Right renal pelvis (tissue), 4 donors: ENCODE measurements around the gene FBXL20. TPM values are rescaled to one million over a fixed set of nuclear protein-coding genes. Genes with fewer than 3 reads are reported as not detected.
A peak's percentile ranks its signal among the peaks of the same experiment; 100 is the strongest.
"Not testable (repeated sequence)": the region's sequence is repeated elsewhere in the genome, so short reads cannot be mapped to it uniquely, and the experiment has no call there.

ENCODE experiments used
- DNase-seq, 4 donors: peaks; one replicate each; pipeline ENCODE4 v3.0.0-alpha.2; 2013; ENCODE audit warnings: low read depth in 4 of 4, low spot score in 3 of 4, missing footprints in 1 of 4
- polyA plus RNA-seq, 4 donors: library from polyadenylated mRNA; unstranded; fragments of 120-200 nt; gene quantifications; one replicate each; pipeline ENCODE4 v1.2.1, GENCODE V29; 2013; ENCODE audit not compliant: insufficient read length in 4 of 4

Gene FBXL20
- polyA plus RNA-seq, 4 donors: 12.7 to 14.8 (median 13.7) TPM

DNA sequence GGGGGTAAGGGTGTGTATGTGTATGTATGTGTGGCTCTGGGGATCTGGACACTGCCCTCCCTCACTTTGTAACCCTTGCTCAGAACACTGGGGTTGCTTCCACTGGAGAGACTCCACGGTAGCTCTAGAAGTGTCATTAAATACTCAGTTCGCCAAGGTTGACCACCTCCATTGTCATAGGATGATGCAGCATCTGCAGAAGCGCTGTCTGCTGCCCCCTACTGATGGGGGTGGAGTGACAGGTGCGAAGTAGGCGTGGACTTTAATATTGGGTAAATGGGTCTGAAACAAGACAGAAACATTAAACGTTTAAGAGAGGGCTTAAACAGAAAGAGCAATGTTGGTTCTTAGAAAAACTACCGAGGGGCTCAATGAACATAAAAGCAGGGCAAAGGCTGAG lies 140.1 kb downstream of the FBXL20 start:
- DNase-seq: no peak

GRCh38 chr17:39252788-39253460 lies 148.5 kb downstream of the FBXL20 start:
- DNase-seq: no peak

GRCh38 chr17:39251997-39252396 lies 149.4 kb downstream of the FBXL20 start:
- DNase-seq: no peak

DNA sequence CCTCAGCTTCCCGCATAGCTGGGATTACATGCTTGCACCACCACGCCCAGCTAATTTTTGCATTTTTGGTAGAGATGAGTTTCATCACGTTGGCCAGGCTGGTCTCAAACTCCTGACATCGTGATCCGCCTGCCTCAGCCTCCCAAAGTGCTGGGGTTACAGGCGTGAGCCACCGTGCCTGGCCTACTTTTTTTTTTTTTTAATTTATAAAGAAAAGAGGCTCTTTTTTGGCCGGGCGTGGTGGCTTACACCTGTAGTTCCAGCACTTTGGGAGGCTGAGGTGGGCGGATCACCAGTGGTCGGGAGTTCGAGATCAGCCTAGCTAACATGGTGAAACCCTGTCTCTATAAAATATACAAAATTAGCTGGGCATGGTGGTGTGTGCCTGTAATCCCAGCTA lies 151.3 kb downstream of the FBXL20 start:
- DNase-seq: not testable (repeated sequence)

GRCh38 chr17:39246274-39246673 lies 155.2 kb downstream of the FBXL20 start:
- no peak for DNase-seq

GRCh38 chr17:39244600-39245570 lies 156.5 kb downstream of the FBXL20 start:
- peak; percentile 67 to 81 (median 78) for DNase-seq

DNA sequence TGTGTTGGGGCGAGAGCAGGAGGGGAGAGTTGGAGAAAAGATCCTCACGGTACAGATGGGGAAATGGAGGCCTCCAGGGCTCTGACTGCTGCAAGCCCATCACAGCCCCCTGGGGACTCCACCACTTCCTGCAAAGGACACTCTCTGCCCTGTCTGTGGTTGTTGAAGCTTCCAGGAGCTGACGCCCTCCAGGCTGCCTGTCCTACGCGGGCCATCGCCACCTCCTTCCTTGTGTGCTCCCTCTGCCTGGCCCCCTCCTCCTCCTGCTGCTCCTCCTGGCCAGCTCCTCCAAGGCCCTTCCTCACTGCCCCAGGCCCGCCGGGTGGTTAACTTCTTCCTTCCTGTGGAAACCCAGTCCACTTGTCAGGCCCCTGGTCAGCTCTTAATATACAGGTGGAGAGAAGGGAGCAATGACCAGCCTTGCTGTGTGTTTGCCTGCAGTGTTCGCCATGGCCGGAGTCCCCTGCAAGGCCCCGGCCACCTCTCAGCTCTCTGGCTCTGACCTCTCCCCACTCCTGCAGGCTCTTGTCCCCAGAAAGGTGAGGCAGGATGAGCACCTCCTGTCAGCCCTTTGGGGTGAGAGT lies 157.3 kb downstream of the FBXL20 start:
- DNase-seq: no peak

DNA sequence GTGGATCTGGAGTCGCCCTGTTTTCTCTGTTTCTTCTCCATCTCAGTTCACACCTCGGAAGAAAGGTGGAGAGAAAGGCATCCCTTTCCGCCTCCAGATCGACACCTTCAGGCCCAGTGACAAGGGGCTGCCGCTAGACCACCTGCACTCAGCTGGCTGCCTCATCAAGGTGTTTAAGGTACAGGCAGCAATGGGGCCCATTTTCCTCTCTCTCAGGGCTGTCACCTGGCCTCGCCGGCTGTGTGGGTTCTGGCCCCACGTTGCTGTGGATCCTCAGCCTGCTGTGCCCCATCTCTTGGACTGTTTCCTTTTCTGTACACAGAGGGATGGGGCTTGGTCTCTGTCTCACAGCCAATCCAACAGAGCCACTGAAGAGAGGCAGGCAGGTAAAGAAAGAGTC lies 158.3 kb downstream of the FBXL20 start:
- no peak for DNase-seq

DNA sequence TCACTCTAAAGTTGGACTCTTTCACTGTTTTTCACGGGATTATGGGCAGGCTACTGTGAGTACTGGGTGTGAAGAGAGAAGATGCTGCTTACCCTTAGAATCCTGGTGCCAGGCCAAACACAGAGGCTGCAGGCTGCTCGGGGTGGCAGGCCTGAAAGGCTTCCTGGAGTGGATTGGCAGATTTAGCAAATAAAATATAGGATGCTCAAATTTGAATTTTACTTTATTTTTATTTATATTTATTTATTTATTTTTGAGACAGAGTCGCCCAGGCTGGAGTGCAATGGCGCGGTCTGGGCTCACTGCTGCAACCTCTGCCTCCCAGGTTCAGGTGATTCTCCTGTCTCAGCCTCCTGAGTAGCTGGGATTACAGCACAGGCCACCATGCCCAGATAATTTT lies 160.8 kb downstream of the FBXL20 start:
- no peak for DNase-seq

GRCh38 chr17:39239640-39240314 lies 161.6 kb downstream of the FBXL20 start:
- no peak for DNase-seq

DNA sequence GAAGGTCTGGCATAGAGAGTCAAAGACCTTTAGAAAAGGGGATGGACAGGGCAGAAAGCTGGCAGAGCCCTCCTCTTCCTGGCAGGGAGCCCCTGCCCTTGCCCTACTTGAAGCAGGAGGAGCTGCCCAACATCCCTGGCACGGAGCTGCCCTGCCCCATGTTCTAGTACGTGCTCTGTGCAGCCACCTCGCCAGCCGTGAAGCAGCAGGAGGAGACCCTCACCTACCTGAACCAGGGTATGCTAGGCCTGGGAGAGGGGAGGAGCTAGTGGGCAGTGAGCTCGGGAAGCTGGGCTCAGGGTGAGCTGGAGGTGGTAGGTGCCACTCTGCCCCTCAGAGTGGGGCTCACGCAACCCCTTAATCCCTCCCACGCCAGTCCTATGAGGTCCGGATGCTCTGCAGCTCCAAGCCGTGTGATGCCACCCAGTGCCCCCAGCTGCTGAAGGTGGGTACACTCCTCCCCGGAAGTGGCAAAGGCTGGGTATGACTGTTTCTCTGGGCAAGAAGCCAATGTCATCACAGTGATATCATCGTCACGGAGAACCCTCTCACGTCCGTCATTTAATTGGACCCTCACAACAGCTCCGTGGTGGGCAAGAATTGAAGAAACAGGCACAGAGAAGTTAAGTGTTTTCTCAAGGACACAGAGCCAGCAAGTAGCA lies 163.0 kb downstream of the FBXL20 start:
- no peak for DNase-seq

- DNase-seq: no peak
These were observed 163.8 kb downstream of the FBXL20 start for GRCh38 chr17:39237586-39237985.

DNA sequence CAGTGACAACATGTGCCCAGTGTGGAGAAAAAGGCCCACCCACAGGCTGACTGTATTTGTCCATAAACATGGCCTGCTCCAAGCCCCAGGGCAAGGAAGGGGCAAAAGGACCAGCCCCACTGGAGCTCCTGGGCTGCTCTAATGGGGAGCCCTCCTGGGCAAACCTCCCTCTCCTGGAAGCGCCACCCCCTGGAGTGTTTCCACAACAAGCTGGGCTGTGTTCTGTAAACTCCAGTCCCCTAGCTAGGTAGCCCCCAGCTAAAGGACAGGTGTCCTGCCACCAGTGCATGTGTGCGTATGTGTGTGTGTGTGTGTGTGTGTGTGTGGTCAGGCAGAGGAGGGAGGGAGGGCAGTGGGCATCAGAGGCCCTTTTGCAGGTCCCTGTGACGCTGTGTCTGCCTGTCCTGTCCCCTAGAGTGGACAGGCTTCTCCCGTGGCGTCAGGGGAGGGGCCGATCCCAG lies 164.4 kb downstream of the FBXL20 start:
- no peak for DNase-seq

- no peak for DNase-seq
These were observed 164.9 kb downstream of the FBXL20 start for GRCh38 chr17:39236450-39236927.

DNA sequence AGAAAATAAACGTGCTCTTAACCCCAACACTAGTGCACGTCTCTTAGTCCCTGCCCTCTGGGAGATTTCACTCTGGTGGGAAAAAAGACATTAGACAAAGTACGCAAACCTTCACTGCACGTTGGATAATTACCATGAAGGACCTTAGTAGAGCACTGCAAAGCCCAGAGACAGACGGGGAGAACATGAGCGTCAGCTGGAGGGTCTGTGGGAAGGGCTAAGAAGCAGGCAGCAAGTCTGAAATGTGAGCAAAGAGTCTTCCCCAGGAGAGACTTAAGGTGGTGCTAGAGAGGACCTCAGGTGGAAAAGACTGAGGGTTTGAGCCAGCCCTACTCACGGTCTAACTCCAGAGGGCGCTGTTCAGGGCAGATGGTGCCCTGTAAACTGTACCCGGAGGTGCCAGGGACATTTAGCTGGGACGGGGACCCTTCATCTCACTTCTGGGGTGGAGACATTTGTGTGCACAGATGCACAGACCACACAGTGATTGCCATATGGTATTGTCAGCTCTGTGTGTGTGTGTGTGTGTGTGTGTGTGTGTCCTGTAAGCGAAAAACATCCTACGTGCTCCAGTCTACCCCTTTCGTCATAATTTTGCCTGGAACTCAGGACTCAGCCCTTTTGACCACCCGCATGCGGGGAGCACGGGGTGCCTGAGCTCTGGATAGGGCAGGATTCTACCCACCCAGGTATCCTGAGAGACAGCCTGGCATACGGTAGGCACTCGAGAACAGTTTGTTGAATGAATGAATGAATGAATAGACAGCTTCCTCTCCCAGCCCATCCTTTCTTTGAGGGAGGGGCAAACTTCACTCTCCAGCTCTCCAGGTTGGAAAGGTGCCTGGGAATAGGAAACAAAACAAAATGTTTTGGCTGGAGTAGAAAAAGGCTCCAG lies 165.6 kb downstream of the FBXL20 start:
- no peak for DNase-seq

- no peak for DNase-seq
These were observed 169.6 kb downstream of the FBXL20 start for GRCh38 chr17:39231591-39232551.

DNA sequence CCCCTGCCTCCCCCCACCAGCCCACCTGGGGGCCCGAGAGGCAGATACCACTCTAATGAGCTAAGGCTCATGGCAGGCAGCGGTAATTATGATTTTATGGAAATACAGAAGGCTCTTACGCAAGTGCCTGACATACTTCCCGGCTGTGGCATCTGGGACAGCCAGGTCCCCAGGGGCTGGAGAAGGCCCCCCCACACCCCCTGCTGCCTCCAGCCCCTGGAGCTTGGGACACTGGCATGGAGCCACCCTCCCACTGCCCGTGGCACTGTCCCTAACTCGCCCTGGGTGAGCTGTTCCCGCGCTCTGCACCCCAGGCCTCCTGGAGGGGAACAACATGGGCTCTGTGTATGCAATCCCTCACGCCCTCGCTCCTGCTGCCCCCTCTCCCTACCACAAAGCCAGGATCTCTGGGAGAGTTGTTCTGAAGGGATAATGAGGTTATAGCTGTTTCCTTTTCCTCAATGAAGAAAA lies 170.3 kb downstream of the FBXL20 start:
- no peak for DNase-seq

GRCh38 chr17:39230361-39230760 lies 171.1 kb downstream of the FBXL20 start:
- DNase-seq: no peak
